ENCODE measurements around the gene ACSS1.

The ACSS1 gene

DNA sequence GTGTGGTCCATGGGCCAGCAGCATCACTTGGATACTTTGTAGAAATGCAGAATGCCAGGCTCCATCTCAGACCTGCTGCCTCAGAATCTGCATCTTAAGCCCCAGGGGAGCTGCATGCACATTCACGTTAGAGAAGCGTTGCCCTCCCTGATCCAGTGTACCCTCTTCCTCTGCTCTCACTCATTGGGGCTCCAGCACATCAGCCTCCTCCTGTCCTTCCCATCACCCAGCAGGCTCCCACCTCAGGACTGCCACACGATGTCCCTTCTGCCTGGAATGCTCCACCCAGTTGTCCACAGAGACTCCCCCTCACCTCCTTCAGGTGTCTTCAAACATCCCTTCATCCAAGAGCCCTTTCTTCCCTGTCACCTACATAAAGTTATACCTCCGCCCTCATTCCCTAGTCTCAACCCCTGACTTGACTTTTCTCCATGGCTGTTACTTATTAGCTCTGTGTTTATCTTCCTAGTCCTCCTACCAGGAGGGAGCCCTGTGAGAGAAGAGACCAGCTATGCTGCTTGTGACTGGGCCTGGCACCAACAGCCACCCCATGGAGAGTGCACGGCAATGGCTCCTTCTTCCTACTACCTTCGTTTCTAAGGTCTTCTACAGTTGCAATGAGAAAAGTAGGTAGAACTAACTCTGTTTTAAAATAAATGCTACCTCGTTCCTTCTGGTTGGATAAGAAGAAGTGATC is 3.3 kb upstream of the ACSS1 start:
- DNase-seq: no peak
- H3K9me3 Mint-ChIP-seq: no peaks in the 10 kb centered on the region
- H3K27me3 Mint-ChIP-seq: peaks cover 0 to 26% of the 10 kb centered on the region in 2 donors
- peak overlapping the region in 1 of 2 donors; percentile 2 for H3K27ac Mint-ChIP-seq
- peaks cover 36% of the 10 kb centered on the region for H3K36me3 Mint-ChIP-seq (ENCODE audit: insufficient read depth)
- ATAC-seq (replicated peaks): no peak
- no peak overlapping the region for H3K4me3 Mint-ChIP-seq
- H3K4me1 Mint-ChIP-seq (ENCODE audit: low read depth in 2 of 2): peaks cover 18 to 25% of the 10 kb centered on the region in 2 donors

DNA sequence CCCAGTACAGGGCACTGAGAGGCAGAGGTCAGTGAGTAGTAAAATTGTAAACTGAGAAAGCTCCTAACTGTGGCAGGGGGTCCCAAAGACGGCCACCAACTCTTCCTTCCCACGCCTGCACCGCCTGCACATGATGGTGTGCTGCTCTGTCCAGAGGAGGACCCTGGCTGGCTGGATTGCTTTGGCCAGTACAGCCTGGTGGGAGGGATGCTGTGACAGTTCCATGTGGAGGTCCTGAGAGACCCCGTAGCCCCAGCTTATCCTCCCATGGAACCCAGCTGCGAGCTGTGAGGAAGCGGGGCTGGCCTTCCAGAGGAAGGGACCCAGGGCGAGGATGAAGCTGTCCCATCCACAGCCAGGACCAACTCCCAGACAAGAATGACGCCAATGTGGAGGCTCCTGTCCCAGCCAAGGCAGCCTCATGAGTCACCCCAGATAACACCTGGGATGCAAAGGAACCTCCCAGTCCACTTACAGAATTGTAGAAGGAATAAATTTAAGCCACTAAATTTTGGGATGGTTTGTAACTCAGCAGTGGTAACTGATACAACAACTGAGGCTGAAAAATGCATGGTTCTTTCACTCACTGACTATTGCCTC is 2.0 kb upstream of the ACSS1 start:
- no peak for ATAC-seq (replicated peaks)
- Mint-ChIP-seq H3K4me1 (ENCODE audit: low read depth in 2 of 2) (peaks cover 13 to 28% of the 10 kb centered on the region in 2 donors), H3K27ac (peak overlapping the region; percentile 2 to 98), H3K4me3 (no peak overlapping the region), H3K9me3 (no peaks in the 10 kb centered on the region), H3K27me3 (peaks cover 0 to 26% of the 10 kb centered on the region in 2 donors), H3K36me3 (ENCODE audit: insufficient read depth) (peaks cover 38% of the 10 kb centered on the region)
- no peak for DNase-seq

DNA sequence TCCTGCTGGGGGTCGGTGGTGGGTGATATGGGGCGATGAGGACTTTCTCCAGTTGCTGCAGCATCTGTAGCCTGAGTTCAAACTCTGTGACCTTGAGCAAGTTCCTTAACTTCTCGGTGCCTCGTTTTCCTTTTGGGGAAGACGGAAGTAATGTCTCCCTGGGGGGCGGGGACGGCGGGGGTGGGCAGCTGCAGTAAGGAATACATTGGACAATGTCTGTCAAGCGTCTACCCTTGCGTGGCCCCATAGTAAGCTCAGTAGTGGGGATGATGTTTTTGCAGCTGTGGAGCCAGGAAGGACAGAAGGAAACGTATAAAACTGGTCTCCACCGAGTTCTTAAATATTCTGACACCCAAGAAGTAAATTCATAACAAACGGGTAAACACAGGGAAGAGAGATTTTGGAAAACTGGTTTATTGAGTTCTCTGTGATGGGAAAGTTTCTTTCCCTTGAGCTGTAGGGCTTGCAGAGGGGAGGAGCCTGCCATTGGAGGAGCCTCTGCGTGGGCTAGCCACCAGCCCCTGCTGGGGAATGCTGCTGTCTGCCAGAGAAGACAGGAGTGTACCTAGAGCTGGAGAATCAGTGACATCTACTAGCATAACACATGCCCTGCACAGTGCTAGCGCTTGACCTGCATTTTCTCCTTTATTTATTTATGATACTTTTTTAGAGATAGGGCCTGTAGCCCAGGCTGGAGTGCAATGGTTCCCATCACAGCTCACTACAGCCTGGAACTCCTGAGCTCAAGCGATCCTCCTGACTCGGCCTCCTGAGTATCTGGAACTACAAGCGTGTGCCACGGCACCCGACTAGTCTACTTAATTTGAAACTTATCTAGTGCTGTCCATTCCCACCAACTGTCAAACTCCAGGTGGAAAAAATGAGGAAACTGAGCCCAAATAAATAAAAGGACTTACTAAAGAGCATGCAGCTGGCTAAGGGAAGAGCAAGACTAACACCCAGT is 1.2 kb upstream of the ACSS1 start:
- no peak for DNase-seq
- Mint-ChIP-seq H3K27me3 (peaks cover 0 to 21% of the 10 kb centered on the region in 2 donors), H3K9me3 (no peaks in the 10 kb centered on the region), H3K4me3 (peak overlapping the region; percentile 86 to 89), H3K27ac (peak overlapping the region; percentile 94 to 98), H3K4me1 (ENCODE audit: low read depth in 2 of 2) (peaks cover 21 to 36% of the 10 kb centered on the region in 2 donors), H3K36me3 (ENCODE audit: insufficient read depth) (peaks cover 41% of the 10 kb centered on the region)
- ATAC-seq (replicated peaks): no peak

DNA sequence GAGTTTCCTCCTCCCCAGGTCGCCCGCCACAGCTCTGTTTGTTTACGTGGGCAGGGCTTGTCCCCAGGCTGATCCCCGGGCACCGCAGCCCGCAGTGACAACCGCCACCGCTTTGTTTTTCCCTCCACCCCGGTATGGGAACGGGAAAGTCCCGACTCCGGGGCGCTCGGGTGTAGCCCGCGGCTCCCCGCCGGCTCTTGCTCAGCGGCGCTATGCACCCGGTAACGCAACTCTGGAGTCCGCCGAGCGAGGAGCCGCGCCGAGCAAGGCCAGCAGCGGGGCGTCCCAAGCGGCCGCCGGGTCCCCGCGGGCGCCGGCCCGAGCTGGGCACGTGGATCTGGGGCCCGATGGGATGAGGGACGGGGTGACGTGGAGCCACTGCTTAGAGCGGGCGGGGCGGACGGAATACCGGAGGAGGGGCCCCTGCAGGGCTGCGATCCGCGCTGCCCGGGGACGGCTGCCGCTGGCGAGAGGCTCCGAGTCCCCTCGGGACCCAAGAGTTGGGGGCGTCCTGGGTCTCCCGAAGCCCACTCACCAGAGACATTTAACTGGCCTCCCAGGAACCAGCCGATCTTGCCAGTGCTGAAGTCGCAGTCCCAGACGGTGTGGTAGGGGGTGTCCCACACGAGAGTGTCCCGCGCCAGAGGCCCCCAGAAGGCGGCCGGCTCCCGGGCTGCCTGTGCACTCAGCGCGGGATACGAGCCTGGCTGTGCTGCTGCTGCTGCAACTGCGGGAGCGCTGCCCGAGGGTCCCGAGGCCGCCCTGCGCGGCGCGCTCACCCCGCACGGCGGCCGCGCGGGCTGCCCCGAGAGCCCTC is 497 bp downstream of the ACSS1 start:
- H3K4me3 Mint-ChIP-seq: peak overlapping the region; percentile 86 to 89
- H3K27ac Mint-ChIP-seq: peak overlapping the region; percentile 94 to 98
- peaks cover 0 to 4% of the 10 kb centered on the region in 2 donors for H3K27me3 Mint-ChIP-seq
- peaks cover 30 to 50% of the 10 kb centered on the region in 2 donors for H3K4me1 Mint-ChIP-seq (ENCODE audit: low read depth in 2 of 2)
- H3K36me3 Mint-ChIP-seq (ENCODE audit: insufficient read depth): peaks cover 41% of the 10 kb centered on the region
- peak; percentile 85 to 86 (median 86) for DNase-seq
- H3K9me3 Mint-ChIP-seq: no peaks in the 10 kb centered on the region
- ATAC-seq (replicated peaks): peak; percentile 75

DNA sequence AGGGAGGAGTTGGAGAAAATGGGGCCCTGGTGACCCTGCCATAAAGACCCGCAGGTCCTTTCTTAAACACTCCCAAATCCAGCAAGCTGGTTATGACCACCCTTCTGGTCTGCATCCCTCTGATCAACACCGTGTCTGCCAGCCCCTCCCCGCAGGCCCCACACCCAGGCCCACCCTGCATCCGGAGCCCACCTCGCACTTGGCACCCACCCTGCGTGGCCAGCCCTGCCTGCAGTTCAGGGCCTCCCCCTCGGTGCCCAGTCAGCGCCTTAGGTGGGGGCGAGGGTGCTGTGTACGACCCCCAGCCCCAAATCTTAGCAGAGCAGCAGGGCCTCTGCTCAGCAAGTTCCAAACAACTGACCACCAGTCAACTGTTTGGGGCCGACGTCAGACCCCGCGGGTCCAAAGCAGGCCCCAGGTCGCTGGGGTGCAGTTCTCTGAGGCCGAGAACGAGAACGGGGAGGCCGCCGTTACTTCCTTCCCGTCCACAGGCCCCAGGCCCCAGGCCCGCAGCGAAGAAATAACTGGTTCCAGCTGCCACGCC is 1.2 kb downstream of the ACSS1 start:
- ATAC-seq (replicated peaks) (no peak), DNase-seq (no peak)
- H3K27me3 Mint-ChIP-seq: no peaks in the 10 kb centered on the region
- peaks cover 32 to 55% of the 10 kb centered on the region in 2 donors for H3K4me1 Mint-ChIP-seq (ENCODE audit: low read depth in 2 of 2)
- peak overlapping the region; percentile 86 to 89 for H3K4me3 Mint-ChIP-seq
- peak overlapping the region; percentile 94 to 98 for H3K27ac Mint-ChIP-seq
- H3K36me3 Mint-ChIP-seq (ENCODE audit: insufficient read depth): peaks cover 41% of the 10 kb centered on the region
- no peaks in the 10 kb centered on the region for H3K9me3 Mint-ChIP-seq

DNA sequence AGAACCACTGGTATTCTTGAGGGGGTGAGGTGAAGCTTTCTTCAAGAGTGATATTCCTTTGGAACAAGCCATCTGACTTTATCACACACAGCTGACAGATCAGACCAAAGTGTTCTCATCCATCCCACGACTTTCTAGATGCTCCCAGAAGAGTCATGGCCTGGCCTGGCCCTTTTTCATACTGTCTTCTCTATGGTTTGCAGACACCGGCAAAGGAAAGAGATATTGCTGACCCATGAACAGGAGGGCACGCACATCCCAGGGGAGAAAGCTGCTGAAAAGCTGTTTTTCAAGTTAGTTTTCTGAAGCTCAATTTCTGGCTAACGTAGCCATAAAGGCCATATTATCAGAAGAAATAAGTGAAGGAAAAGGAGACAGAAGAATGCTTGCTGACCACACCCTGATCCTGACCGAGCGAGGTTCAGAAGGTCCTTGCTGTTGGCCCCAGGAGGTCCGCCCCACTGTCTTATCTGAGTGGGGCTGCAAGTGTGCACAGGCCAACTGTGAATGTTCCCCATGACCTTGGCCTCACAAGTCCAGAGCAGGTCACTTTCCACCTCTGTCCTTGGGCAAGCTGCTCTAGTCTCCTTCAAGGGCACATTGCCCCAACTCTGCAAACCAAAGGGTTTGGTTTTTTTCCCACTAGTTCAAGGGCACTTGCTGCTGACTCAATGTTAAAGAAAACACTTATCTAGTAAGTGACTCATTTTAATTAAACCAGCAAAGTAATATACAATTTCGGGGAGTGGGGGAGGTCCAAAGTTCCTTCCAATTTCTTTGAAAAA is 2.0 kb downstream of the ACSS1 start:
- peak overlapping the region; percentile 86 to 89 for H3K4me3 Mint-ChIP-seq
- H3K4me1 Mint-ChIP-seq (ENCODE audit: low read depth in 2 of 2): peaks cover 40 to 63% of the 10 kb centered on the region in 2 donors
- no peaks in the 10 kb centered on the region for H3K9me3 Mint-ChIP-seq
- ATAC-seq (replicated peaks) (no peak), DNase-seq (no peak)
- peak overlapping the region; percentile 94 to 98 for H3K27ac Mint-ChIP-seq
- no peaks in the 10 kb centered on the region for H3K27me3 Mint-ChIP-seq
- H3K36me3 Mint-ChIP-seq (ENCODE audit: insufficient read depth): peaks cover 41% of the 10 kb centered on the region

DNA sequence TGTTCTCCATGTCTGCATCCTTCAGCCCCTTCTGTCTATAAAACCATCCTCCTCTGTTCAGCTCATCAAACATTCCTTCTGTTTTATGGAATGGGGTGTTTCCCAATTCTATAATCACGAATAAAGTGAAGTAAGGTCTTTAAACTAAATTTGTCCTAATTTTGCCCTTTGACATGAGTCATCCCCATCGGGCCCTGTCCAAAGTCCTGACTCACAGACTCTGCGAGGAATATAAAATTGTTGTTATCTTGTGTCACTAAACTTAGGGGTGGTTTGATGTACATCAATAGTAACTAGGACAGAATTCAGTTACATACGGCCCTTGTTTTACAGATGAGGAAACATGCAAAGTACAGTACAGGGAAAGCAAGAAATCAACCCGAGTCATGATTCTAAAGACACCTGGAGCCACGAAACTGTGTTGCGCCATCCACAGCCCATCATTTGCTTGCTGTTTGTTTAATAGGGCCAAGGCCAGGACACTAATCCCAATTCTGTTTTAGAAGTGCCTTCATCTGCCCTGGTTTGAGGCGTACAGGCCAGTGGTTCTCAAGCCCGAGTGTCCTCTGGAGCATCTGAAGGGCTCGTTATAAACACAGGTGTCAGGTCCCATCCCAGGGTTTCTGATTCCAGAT is 2.8 kb downstream of the ACSS1 start:
- Mint-ChIP-seq H3K4me1 (ENCODE audit: low read depth in 2 of 2) (peaks cover 47 to 64% of the 10 kb centered on the region in 2 donors), H3K9me3 (no peaks in the 10 kb centered on the region), H3K4me3 (peak overlapping the region; percentile 86 to 89), H3K27ac (peak overlapping the region; percentile 81 to 98), H3K27me3 (no peaks in the 10 kb centered on the region), H3K36me3 (ENCODE audit: insufficient read depth) (peaks cover 41% of the 10 kb centered on the region)
- DNase-seq: no peak
- ATAC-seq (replicated peaks): no peak

DNA sequence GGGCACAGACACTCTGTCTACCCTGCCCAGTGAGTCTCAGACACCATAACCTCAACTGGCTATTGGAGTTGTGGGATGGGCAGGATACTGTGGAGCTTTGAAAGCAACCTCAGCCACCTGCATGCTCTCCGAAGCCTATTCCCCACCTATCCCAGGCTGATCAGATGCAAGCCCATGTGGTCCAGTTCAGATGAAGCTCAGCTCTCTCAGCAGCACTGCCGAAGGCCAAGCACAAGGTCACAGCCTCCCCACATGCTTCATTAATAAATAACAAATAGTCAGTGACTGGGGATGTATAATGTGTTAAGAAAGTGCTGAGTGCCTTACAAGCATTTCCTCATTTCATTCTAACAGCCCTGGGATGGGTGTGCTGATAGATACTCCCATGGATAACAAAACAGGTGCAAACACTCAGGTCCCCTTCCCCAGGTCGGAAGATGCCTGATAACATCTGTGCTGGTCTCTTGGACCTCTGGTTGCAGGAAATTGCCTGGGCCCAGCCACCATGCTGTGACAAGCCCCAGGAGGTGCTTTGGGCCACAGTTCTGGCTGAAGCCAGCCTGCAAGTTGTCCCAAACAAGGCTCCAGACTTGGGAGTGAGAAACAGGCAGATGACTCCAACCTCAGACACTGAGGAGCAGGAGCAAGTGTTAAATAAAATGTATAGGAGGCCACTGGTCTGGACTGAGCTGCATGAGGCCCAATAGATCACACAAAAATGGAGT is 3.7 kb downstream of the ACSS1 start:
- Mint-ChIP-seq H3K36me3 (ENCODE audit: insufficient read depth) (peaks cover 39% of the 10 kb centered on the region), H3K4me3 (peak overlapping the region in 1 of 2 donors; percentile 15), H3K27me3 (no peaks in the 10 kb centered on the region), H3K4me1 (ENCODE audit: low read depth in 2 of 2) (peaks cover 54 to 68% of the 10 kb centered on the region in 2 donors), H3K9me3 (no peaks in the 10 kb centered on the region), H3K27ac (peak overlapping the region; percentile 77 to 81)
- no peak for DNase-seq
- no peak for ATAC-seq (replicated peaks)

DNA sequence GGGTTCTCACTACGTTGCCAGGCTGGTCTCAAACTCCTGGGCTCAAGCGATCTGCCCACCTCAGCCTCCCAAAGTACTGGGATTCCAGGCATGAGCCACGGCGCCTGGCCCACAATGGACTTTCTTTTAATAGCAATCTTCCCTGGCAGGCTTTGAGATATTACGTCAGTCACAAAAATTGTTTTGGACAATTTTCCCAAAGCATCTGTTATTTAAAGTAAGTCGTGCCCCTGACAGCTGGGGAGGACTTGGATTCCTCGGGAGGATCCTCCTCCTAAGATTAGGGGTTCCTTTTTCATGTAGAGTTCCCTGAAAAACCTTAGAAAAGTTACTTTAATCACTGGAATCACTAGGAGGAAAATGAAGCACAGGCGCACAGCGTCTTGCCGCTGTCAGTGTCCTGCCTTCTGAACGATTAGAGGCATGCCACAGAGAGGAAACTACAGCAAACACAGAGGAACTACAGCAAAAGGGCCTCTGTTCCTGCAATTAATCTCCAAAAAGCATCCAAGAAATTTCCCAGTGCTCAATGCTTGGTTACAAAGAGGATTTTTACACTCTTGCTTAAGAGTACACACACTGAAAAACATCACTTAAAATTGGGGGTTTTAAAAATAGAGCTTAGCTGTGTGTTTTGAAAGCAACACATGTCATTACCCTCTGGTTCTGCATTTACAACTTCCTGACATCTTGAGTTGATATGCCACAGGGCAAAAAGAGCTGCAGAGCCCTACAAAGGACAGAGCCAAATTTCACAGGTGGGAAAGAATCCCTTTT is 4.5 kb downstream of the ACSS1 start:
- H3K36me3 Mint-ChIP-seq (ENCODE audit: insufficient read depth): peaks cover 33% of the 10 kb centered on the region
- peak overlapping the region; percentile 77 to 81 for H3K27ac Mint-ChIP-seq
- H3K9me3 Mint-ChIP-seq: no peaks in the 10 kb centered on the region
- DNase-seq (no peak), ATAC-seq (replicated peaks) (no peak)
- H3K4me3 Mint-ChIP-seq: no peak overlapping the region
- H3K4me1 Mint-ChIP-seq (ENCODE audit: low read depth in 2 of 2): peaks cover 58 to 71% of the 10 kb centered on the region in 2 donors
- H3K27me3 Mint-ChIP-seq: no peaks in the 10 kb centered on the region

DNA sequence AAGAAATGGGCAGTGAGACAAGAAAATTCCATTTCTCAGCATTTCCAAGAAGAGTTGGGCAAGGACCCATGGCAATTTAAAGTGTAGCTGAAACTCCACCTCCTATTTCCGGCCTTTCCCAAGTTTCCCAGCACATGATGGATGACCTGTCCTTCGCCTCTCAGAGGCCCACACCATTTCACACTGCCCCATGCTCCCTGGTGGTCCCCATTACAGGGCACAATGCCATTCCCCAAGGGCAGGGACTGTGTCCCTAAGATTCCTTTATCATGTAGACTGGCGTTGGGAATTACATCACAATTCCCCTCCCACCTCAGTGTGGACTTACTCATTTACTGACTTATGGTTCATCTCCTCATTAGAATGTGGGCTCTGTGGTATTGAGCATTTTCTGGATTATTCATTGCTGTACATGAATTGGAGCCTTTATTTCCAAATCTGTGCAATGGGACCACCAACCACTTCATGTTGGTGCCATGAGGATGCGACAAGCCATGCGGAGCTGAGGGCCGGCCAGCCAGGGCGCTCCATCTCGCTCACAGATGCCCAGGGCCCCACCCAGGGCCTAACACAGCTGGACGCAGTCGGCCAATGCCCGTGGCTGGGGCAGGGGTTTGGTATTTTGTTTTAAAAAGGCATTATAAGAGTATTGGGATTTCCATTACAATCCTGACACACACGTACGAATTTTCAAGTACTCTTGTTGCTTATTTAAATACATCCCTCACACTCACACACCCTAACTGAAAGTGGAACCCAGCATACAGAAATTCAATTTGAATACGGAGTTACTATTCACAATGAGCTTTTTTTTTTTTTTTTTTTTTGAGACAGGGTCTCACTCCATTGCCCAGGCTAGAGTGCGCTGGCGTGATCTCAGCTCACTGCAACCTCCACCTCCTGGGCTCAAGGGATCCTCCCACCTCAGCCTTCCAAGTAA is 5.4 kb downstream of the ACSS1 start:
- Mint-ChIP-seq H3K4me3 (no peak overlapping the region), H3K9me3 (no peaks in the 10 kb centered on the region), H3K27me3 (no peaks in the 10 kb centered on the region), H3K4me1 (ENCODE audit: low read depth in 2 of 2) (peaks cover 58 to 71% of the 10 kb centered on the region in 2 donors), H3K27ac (peak overlapping the region; percentile 58 to 79), H3K36me3 (ENCODE audit: insufficient read depth) (peaks cover 24% of the 10 kb centered on the region)
- no peak for DNase-seq
- ATAC-seq (replicated peaks): no peak
